Ascending aorta (tissue), 2 donors: ENCODE data around the gene RXRA. TPM values are rescaled to one million over a fixed set of nuclear protein-coding genes. Genes with fewer than 3 reads are reported as not detected.

Source experiments
- DNase-seq, 2 donors: peaks; one replicate each; pipeline ENCODE4 v3.0.0-alpha.2; 2019; ENCODE audit warnings: low spot score in 2 of 2
- H3K27ac ChIP-seq, 2 donors: fragments of 200-600 bp; sonication (generic); one replicate each; pipeline ENCODE4 v1.5.1; 2016 to 2017; ENCODE audit warnings: mild to moderate bottlenecking in 1 of 2
- H3K27me3 ChIP-seq: fragments of 200-600 bp; sonication (generic); one replicate; pipeline ENCODE4 v1.5.1; 2017
- H3K36me3 ChIP-seq, 2 donors: fragments of 200-600 bp; sonication (generic); one replicate each; pipeline ENCODE4 v1.5.1; 2016
- H3K4me1 ChIP-seq, 2 donors: fragments of 200-600 bp; sonication (generic); one replicate each; pipeline ENCODE4 v1.5.1; 2016 to 2017; ENCODE audit warnings: mild to moderate bottlenecking in 1 of 2
- H3K4me3 ChIP-seq, 2 donors: fragments of 200-600 bp; sonication (generic); one replicate each; pipeline ENCODE4 v1.5.1; 2016 to 2017; ENCODE audit warnings: mild to moderate bottlenecking in 1 of 2
- H3K9me3 ChIP-seq, 2 donors: fragments of 200-600 bp; sonication (generic); one replicate each; pipeline ENCODE4 v1.5.1; 2016
- intact Hi-C: fragments of 100-400 bp; cut with DNase I; formaldehyde crosslinking; loops from one replicate; pipeline ENCODE4 v1.15.1; 2023
- total RNA-seq: library from RNA; depleted of rRNA; stranded (reverse); fragments of >200 nt; gene quantifications from one replicate; pipeline ENCODE4 v1.1.0, GENCODE V29; 2016
- TF ChIP-seq, protein P1 (sequence below), 3 experiments: fragments of 200-600 bp in 2 of 3; fragments of 450-650 bp in 1 of 3; sonication (generic) in 2 of 3; IDR thresholded peaks; one replicate each; pipeline ENCODE4 v1.5.1; 2016 to 2019; ENCODE audit warnings: antibody characterized with exemption in 3 of 3, mild to moderate bottlenecking in 1 of 3, moderate library complexity in 1 of 3

The RXRA gene
- total RNA-seq, 1 donor from 2014 or later = 64.1 TPM

GRCh38 chr9:134360897-134361296 lies 34.6 kb downstream of the RXRA start:
- H3K4me1 ChIP-seq = peaks cover 31 to 68% of the 10 kb centered on the region in 2 donors
- H3K4me3 ChIP-seq = peak overlapping the region in 1 of 2 donors; percentile 16
- DNase-seq = peak; percentile 69 to 89
- no peaks in the 10 kb centered on the region for H3K27me3 ChIP-seq
- peak overlapping the region; percentile 72 to 86 for H3K27ac ChIP-seq
- TF ChIP-seq, protein P1, sequence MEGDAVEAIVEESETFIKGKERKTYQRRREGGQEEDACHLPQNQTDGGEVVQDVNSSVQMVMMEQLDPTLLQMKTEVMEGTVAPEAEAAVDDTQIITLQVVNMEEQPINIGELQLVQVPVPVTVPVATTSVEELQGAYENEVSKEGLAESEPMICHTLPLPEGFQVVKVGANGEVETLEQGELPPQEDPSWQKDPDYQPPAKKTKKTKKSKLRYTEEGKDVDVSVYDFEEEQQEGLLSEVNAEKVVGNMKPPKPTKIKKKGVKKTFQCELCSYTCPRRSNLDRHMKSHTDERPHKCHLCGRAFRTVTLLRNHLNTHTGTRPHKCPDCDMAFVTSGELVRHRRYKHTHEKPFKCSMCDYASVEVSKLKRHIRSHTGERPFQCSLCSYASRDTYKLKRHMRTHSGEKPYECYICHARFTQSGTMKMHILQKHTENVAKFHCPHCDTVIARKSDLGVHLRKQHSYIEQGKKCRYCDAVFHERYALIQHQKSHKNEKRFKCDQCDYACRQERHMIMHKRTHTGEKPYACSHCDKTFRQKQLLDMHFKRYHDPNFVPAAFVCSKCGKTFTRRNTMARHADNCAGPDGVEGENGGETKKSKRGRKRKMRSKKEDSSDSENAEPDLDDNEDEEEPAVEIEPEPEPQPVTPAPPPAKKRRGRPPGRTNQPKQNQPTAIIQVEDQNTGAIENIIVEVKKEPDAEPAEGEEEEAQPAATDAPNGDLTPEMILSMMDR (IDR thresholded peaks at IDR 0.05) = no peak
- H3K9me3 ChIP-seq = no peaks in the 10 kb centered on the region
- no peaks in the 10 kb centered on the region for H3K36me3 ChIP-seq
- intact Hi-C loops = loop anchor here (1.0 kb wide), 1 partner anchor 46 kb away; no protein-coding TSS in a partner anchor

DNA sequence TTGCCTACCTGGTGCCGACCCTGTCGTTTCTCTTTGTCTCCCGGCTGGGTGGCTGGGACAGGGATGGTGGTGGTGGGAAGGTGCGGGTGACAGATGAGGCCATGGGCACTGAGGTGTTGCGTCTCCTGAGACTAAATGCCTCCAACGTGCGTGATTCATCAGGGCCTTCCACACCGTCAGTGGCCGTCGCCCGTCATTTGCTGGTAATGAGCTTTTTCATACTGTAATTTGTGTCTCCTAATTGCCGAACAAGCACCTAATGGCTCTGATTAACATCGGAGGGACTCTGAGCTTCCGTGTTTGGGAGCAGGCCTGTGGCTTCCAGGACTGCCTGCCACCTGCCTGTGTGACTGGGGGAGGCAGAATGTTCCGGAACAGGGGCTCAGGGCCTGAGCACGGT lies 35.2 kb downstream of the RXRA start:
- H3K9me3 ChIP-seq = no peaks in the 10 kb centered on the region
- peaks cover 33 to 72% of the 10 kb centered on the region in 2 donors for H3K4me1 ChIP-seq
- H3K27ac ChIP-seq = peak overlapping the region; percentile 72 to 86
- H3K4me3 ChIP-seq = peak overlapping the region in 1 of 2 donors; percentile 9
- H3K27me3 ChIP-seq = no peaks in the 10 kb centered on the region
- DNase-seq = no peak
- TF ChIP-seq, protein P1 (IDR thresholded peaks at IDR 0.05) = no peak
- intact Hi-C loops = loop anchor here (1.0 kb wide), 1 partner anchor 46 kb away; no protein-coding TSS in a partner anchor
- no peaks in the 10 kb centered on the region for H3K36me3 ChIP-seq

GRCh38 chr9:134361843-134362414 lies 35.7 kb downstream of the RXRA start:
- H3K4me1 ChIP-seq = peaks cover 38 to 72% of the 10 kb centered on the region in 2 donors
- no peaks in the 10 kb centered on the region for H3K36me3 ChIP-seq
- H3K9me3 ChIP-seq = no peaks in the 10 kb centered on the region
- no peak overlapping the region for H3K4me3 ChIP-seq
- H3K27ac ChIP-seq = peak overlapping the region; percentile 72 to 86
- intact Hi-C loops = loop anchor here (1.0 kb wide), 1 partner anchor 45 kb away; no protein-coding TSS in a partner anchor
- no peak for DNase-seq
- TF ChIP-seq, protein P1 (IDR thresholded peaks at IDR 0.05) = no peak
- no peaks in the 10 kb centered on the region for H3K27me3 ChIP-seq

DNA sequence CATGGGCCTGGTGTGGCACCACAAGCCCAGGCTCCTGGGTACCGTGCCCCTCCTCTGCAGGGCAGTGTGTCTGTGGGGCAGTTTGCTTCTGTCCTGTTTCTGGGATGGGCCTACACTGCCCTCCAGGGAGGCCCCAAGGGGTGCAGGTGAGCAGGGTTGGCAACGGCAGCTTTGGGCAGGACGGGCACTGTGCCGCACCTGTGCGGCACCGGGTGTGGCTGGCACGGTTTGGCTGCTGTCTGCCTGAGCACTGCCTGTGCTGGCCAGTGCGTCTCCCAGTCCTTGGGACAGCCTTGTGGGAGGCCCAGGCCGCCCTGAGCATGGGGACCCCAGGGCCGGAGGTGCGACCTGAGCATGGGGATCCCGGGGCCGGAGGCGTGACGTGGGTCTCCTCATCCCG lies 37.2 kb downstream of the RXRA start:
- intact Hi-C loops = no loop called here
- no peaks in the 10 kb centered on the region for H3K36me3 ChIP-seq
- no peaks in the 10 kb centered on the region for H3K27me3 ChIP-seq
- no peak overlapping the region for H3K27ac ChIP-seq
- peaks cover 35 to 70% of the 10 kb centered on the region in 2 donors for H3K4me1 ChIP-seq
- no peak for DNase-seq
- TF ChIP-seq, protein P1 (IDR thresholded peaks at IDR 0.05) = no peak
- no peak overlapping the region for H3K4me3 ChIP-seq
- no peaks in the 10 kb centered on the region for H3K9me3 ChIP-seq

DNA sequence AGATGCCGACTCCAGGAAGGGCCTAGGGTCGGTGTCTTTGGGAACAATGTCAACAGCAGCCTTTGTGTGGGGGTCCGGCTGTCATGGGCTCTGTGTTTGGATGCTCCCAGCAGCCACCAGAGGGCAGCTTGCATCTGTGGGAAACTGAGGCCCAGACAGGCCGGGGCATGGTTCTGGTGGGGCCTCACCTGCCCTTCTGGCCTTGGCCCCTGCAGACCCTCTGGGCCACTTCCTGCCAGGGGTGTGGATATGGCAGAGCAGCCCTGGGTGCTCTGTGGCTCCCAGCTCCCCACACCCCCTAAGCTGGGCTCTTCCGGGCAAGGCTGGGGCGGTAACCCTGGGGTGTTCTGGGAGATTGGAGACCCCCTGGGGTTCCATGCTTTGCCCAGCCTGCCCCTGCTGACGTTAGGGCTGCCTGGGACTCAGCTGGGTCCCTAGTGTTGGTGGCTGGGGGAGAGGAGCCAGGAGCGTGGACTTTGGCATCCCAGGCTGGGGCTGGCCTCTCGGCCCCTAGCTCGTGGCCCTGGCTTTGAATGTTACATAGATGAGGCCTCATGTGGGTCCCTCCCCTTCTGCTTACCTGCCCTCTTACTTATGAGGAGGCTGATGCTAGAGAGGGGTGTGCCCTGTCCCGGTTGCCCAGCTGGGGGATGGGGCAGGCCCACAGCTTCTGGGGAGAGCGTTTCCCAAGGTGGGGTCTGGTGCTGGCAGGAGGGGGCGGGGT lies 38.3 kb downstream of the RXRA start:
- intact Hi-C loops = no loop called here
- Histone ChIP-seq H3K9me3 (no peaks in the 10 kb centered on the region), H3K27ac (peak overlapping the region in 1 of 2 donors; percentile 72), H3K27me3 (no peaks in the 10 kb centered on the region), H3K36me3 (no peaks in the 10 kb centered on the region), H3K4me1 (peaks cover 34 to 59% of the 10 kb centered on the region in 2 donors), H3K4me3 (no peak overlapping the region)
- TF ChIP-seq, protein P1 (IDR thresholded peaks at IDR 0.05) = no peak
- DNase-seq = no peak
